NCI-H524 (cell line): ENCODE results near the gene ABCD3.
"Not testable (repeated sequence)": the region's sequence is repeated elsewhere in the genome, so short reads cannot be mapped to it uniquely, and the experiment has no call there.

Source experiments
- DNase-seq, 2 experiments: peaks; one replicate each; lab custom pipeline; 2025; lab: John Stamatoyannopoulos, UW

Gene ABCD3

GRCh38 chr1:94550800-94551241, 132.6 kb downstream of the ABCD3 start:
- no peak for DNase-seq

- no peak for DNase-seq
Observed at GRCh38 chr1:94551449-94551848, 133.3 kb downstream of the ABCD3 start.

GRCh38 chr1:94552071-94552586, 133.9 kb downstream of the ABCD3 start:
- no peak for DNase-seq

GRCh38 chr1:94553323-94553730, 135.1 kb downstream of the ABCD3 start:
- peak in 1 of 2 experiments; percentile 53 for DNase-seq

GRCh38 chr1:94553931-94554330, 135.7 kb downstream of the ABCD3 start:
- no peak for DNase-seq

- peak; percentile 2 to 45 for DNase-seq
Observed at GRCh38 chr1:94554580-94554979, 136.4 kb downstream of the ABCD3 start.

- DNase-seq, result no peak
Observed at GRCh38 chr1:94555091-94555490, 136.9 kb downstream of the ABCD3 start.

GRCh38 chr1:94559921-94560320, 141.7 kb downstream of the ABCD3 start:
- DNase-seq, result no peak

- DNase-seq, result no peak
Observed at GRCh38 chr1:94560333-94560732, 142.1 kb downstream of the ABCD3 start.

GRCh38 chr1:94562519-94563260, 144.5 kb downstream of the ABCD3 start:
- no peak for DNase-seq

GRCh38 chr1:94565901-94566300, 147.7 kb downstream of the ABCD3 start:
- DNase-seq, result no peak

- DNase-seq, result not testable (repeated sequence)
Observed at GRCh38 chr1:94566436-94566835, 148.2 kb downstream of the ABCD3 start.

GRCh38 chr1:94567975-94568607, 149.9 kb downstream of the ABCD3 start:
- DNase-seq, result not testable (repeated sequence)
